ENCODE measurements around the gene TMEM151A. TPM values are rescaled to one million over a fixed set of nuclear protein-coding genes. Genes with fewer than 3 reads are reported as not detected.
A peak's percentile ranks its signal among the peaks of the same experiment; 100 is the strongest.

The TMEM151A gene
- total and polyA plus RNA-seq, 7 experiments from 2014 or later: 0.11 to 0.29 TPM; not detected in 5

- H3K4me3 ChIP-seq (ENCODE audit: low read length): peak overlapping the region; percentile 52
- H3K4me3 Mint-ChIP-seq: peak overlapping the region in 9 of 10 donors; percentile 42 to 96 (median 86)
- peaks cover 0 to 18% (median 11%) of the 10 kb centered on the region in 7 donors for H3K4me1 Mint-ChIP-seq
- H3K27ac Mint-ChIP-seq: peak overlapping the region in 4 of 9 donors; percentile 41 to 88 (median 52)
- ATAC-seq (no peak), DNase-seq (no peak)
- CTCF ChIA-PET: interaction anchor here (0.9 to 3.9 kb wide), 4 partner anchors 9 to 54 kb away, joined by 4 to 26 read pairs (median 6); no protein-coding TSS in a partner anchor
- intact Hi-C loops (cut with micrococcal nuclease): no loop called here
- peaks cover 7 to 15% of the 10 kb centered on the region in 2 donors for H3K4me1 ChIP-seq (ENCODE audit: control insufficient read depth in 2 of 2, insufficient read depth in 2 of 2, low read length in 2 of 2)
- H3K36me3 Mint-ChIP-seq: peaks cover 0 to 8% (median 0%) of the 10 kb centered on the region in 5 donors
- peaks cover 0 to 45% (median 0%) of the 10 kb centered on the region in 3 experiments for H3K36me3 ChIP-seq (ENCODE audit: control insufficient read depth in 2 of 3, insufficient read depth in 3 of 3, low read length in 3 of 3)
- peaks cover 0 to 2% (median 0%) of the 10 kb centered on the region in 5 donors for H3K27me3 Mint-ChIP-seq
- H3K9me3 Mint-ChIP-seq: no peaks in the 10 kb centered on the region
- H3K27ac ChIP-seq (ENCODE audit: low read depth, low read length): peak overlapping the region; percentile 70
- POLR2A ChIA-PET: interaction anchor here (1.0 to 3.1 kb wide), 6 partner anchors 10 to 35 kb away, joined by 3 to 28 read pairs (median 4); partner anchors contain the start of genes B4GAT1 and BRMS1
- H3K27me3 ChIP-seq (ENCODE audit: control insufficient read depth in 2 of 2, insufficient read depth in 2 of 2, low read length in 2 of 2): no peaks in the 10 kb centered on the region
- H3K9me3 ChIP-seq (ENCODE audit: control insufficient read depth in 2 of 3, low read length in 3 of 3): no peaks in the 10 kb centered on the region
These were observed 43.1 kb downstream of the TMEM151A start for GRCh38 chr11:66334605-66335442.

- CTCF ChIA-PET: interaction anchor here (0.9 to 3.9 kb wide), 4 partner anchors 8 to 53 kb away, joined by 4 to 26 read pairs (median 6); no protein-coding TSS in a partner anchor
- Histone ChIP-seq H3K4me1 (ENCODE audit: control insufficient read depth in 2 of 2, insufficient read depth in 2 of 2, low read length in 2 of 2) (peaks cover 7 to 15% of the 10 kb centered on the region in 2 donors), H3K36me3 (ENCODE audit: control insufficient read depth in 2 of 3, insufficient read depth in 3 of 3, low read length in 3 of 3) (peaks cover 0 to 54% (median 0%) of the 10 kb centered on the region in 3 experiments), H3K9me3 (ENCODE audit: control insufficient read depth in 2 of 3, low read length in 3 of 3) (no peaks in the 10 kb centered on the region), H3K27ac (ENCODE audit: low read depth, low read length) (peak overlapping the region; percentile 70), H3K27me3 (ENCODE audit: control insufficient read depth in 2 of 2, insufficient read depth in 2 of 2, low read length in 2 of 2) (no peaks in the 10 kb centered on the region), H3K4me3 (ENCODE audit: low read length) (peak overlapping the region; percentile 52)
- Mint-ChIP-seq H3K27ac (peak overlapping the region in 6 of 9 donors; percentile 38 to 88 (median 72)), H3K27me3 (peaks cover 0 to 2% (median 0%) of the 10 kb centered on the region in 5 donors), H3K4me3 (peak overlapping the region; percentile 77 to 96 (median 90)), H3K4me1 (peaks cover 0 to 18% (median 11%) of the 10 kb centered on the region in 7 donors), H3K9me3 (no peaks in the 10 kb centered on the region), H3K36me3 (peaks cover 0 to 12% (median 0%) of the 10 kb centered on the region in 5 donors)
- intact Hi-C loops (cut with micrococcal nuclease): no loop called here
- ATAC-seq: no peak
- POLR2A ChIA-PET: interaction anchor here (0.7 to 3.1 kb wide), 8 partner anchors 10 to 51 kb away, joined by 3 to 28 read pairs (median 4); partner anchors contain the start of genes B4GAT1 and BRMS1
- no peak for DNase-seq
These were observed 44.0 kb downstream of the TMEM151A start for GRCh38 chr11:66335531-66336233.

DNA sequence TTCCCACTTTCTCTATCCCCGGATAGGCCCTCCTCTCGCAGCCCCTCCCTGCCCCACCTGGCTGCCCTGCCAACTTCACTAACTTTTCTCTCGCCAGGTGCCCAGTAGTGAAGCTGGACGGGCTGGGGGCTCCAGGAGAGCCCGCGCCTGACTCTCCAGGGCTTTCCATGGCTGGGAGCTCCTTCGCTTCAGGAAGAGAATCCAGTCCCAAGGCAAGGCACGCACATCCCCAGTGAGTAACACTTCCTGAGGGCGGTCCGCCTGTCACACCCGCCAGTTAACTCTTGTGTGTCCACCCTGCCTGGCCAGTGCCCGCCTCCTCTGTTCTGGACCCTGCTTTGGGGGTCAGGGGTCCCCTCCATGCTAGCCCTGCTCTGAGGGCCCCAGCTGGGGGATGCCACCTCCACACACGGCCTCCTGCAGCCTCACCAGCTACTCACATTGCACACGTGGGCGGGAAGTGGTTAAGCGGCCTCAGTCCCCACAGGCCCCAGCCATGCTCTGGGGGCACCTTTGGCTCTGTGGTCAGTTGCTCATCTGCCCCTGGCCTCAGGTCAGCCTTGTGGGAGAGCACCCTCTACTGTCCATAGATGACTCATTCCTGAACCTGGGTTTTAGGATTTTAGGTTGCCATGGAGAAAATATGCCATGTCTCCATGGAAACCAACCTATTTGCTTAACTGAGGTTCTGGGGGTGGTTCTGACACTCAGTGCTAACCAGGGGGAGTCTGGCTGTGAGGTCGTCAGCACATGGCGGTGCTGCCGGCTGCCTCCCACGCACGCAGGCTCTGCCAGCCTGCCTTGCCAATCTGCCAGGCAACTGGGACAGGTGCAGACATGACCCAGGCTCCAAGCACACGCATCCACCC, 44.8 kb downstream of the TMEM151A start, which contains the start of gene RIN1:
RIN1 (minus strand) TSS at position 201 of the 869 bp plus-strand sequence; CDS start at position 169, 32 bp downstream.
- Histone ChIP-seq H3K9me3 (ENCODE audit: control insufficient read depth in 2 of 3, low read length in 3 of 3) (no peaks in the 10 kb centered on the region), H3K27ac (ENCODE audit: low read depth, low read length) (peak within 1 kb of the TSS; percentile 70), H3K4me1 (ENCODE audit: control insufficient read depth in 2 of 2, insufficient read depth in 2 of 2, low read length in 2 of 2) (peaks cover 7 to 15% of the 10 kb centered on the region in 2 donors), H3K36me3 (ENCODE audit: control insufficient read depth in 2 of 3, insufficient read depth in 3 of 3, low read length in 3 of 3) (peaks cover 3 to 62% (median 3%) of the 10 kb centered on the region in 3 experiments), H3K4me3 (ENCODE audit: low read length) (peak within 1 kb of the TSS; percentile 52), H3K27me3 (ENCODE audit: control insufficient read depth in 2 of 2, insufficient read depth in 2 of 2, low read length in 2 of 2) (no peaks in the 10 kb centered on the region)
- DNase-seq (peak in 3 of 9 donors; percentile 24 to 62 (median 53)), ATAC-seq (peak; percentile 85)
- peaks cover 0 to 17% (median 2%) of the 10 kb centered on the region in 5 donors for H3K36me3 Mint-ChIP-seq
- H3K4me3 Mint-ChIP-seq: peak within 1 kb of the TSS; percentile 77 to 96 (median 90)
- intact Hi-C loops (cut with micrococcal nuclease): no loop called here
- H3K4me1 Mint-ChIP-seq: peaks cover 0 to 21% (median 11%) of the 10 kb centered on the region in 7 donors
- H3K27me3 Mint-ChIP-seq: peaks cover 0 to 2% (median 0%) of the 10 kb centered on the region in 5 donors
- H3K9me3 Mint-ChIP-seq: no peaks in the 10 kb centered on the region
- POLR2A ChIA-PET: interaction anchor here (0.6 to 3.1 kb wide), 7 partner anchors 9 to 806 kb away, joined by 3 to 28 read pairs (median 3); partner anchors contain the start of genes B4GAT1 and BRMS1
- CTCF ChIA-PET: interaction anchor here (1.9 to 3.9 kb wide), 2 partner anchors 25 to 50 kb away, joined by 7 to 26 read pairs; no protein-coding TSS in a partner anchor
- peak within 1 kb of the TSS in 8 of 9 donors; percentile 8 to 88 (median 64) for H3K27ac Mint-ChIP-seq

- peaks cover 7 to 15% of the 10 kb centered on the region in 2 donors for H3K4me1 ChIP-seq (ENCODE audit: control insufficient read depth in 2 of 2, insufficient read depth in 2 of 2, low read length in 2 of 2)
- Mint-ChIP-seq H3K4me1 (peaks cover 0 to 28% (median 13%) of the 10 kb centered on the region in 7 donors), H3K27me3 (peaks cover 0 to 2% (median 0%) of the 10 kb centered on the region in 5 donors), H3K36me3 (peaks cover 5 to 24% (median 8%) of the 10 kb centered on the region in 5 donors), H3K4me3 (peak overlapping the region in 8 of 10 donors; percentile 16 to 96 (median 86)), H3K27ac (peak overlapping the region in 6 of 9 donors; percentile 21 to 87 (median 64)), H3K9me3 (no peaks in the 10 kb centered on the region)
- ChIA-PET CTCF (interaction anchor here (0.5 to 3.9 kb wide), 3 partner anchors 26 to 266 kb away, joined by 3 to 26 read pairs (median 3); no protein-coding TSS in a partner anchor), POLR2A (interaction anchor here (0.6 to 3.1 kb wide), 3 partner anchors 11 to 805 kb away, joined by 3 to 28 read pairs (median 5); no protein-coding TSS in a partner anchor)
- H3K36me3 ChIP-seq (ENCODE audit: control insufficient read depth in 2 of 3, insufficient read depth in 3 of 3, low read length in 3 of 3): peaks cover 5 to 68% (median 10%) of the 10 kb centered on the region in 3 experiments
- ATAC-seq (no peak), DNase-seq (no peak)
- H3K9me3 ChIP-seq (ENCODE audit: control insufficient read depth in 2 of 3, low read length in 3 of 3): no peaks in the 10 kb centered on the region
- intact Hi-C loops (cut with micrococcal nuclease): no loop called here
- H3K4me3 ChIP-seq (ENCODE audit: low read length): no peak overlapping the region
- peak overlapping the region; percentile 12 for H3K27ac ChIP-seq (ENCODE audit: low read depth, low read length)
- no peaks in the 10 kb centered on the region for H3K27me3 ChIP-seq (ENCODE audit: control insufficient read depth in 2 of 2, insufficient read depth in 2 of 2, low read length in 2 of 2)
These were observed 45.6 kb downstream of the TMEM151A start for GRCh38 chr11:66337103-66337899.
